GM21423 (cell line): Measurements from ENCODE around the gene SIL1.
"Not testable (repeated sequence)": the region's sequence is repeated elsewhere in the genome, so short reads cannot be mapped to it uniquely, and the experiment has no call there.

Experiments used
- ATAC-seq: cut with Tn5 transposase; IDR thresholded peaks from one replicate; pipeline ENCODE4 v1.9.1; 2021; ENCODE audit warnings: mild to moderate bottlenecking, moderate library complexity; ENCODE audit not compliant: unreplicated experiment

The SIL1 gene

GRCh38 chr5:139177809-139178588 lies 20.2 kb downstream of the SIL1 start:
- peak; percentile 51 for ATAC-seq

GRCh38 chr5:139177281-139177680 lies 20.9 kb downstream of the SIL1 start:
- not testable (repeated sequence) for ATAC-seq

- not testable (repeated sequence) for ATAC-seq
These were observed 23.8 kb downstream of the SIL1 start for GRCh38 chr5:139174382-139174781.

- ATAC-seq, result no peak
These were observed 26.3 kb downstream of the SIL1 start for GRCh38 chr5:139171779-139172404.

GRCh38 chr5:139167952-139168720 lies 30.0 kb downstream of the SIL1 start:
- no peak for ATAC-seq

GRCh38 chr5:139167533-139167932 lies 30.6 kb downstream of the SIL1 start:
- ATAC-seq, result no peak

GRCh38 chr5:139167063-139167462 lies 31.1 kb downstream of the SIL1 start:
- no peak for ATAC-seq

GRCh38 chr5:139164897-139165296 lies 33.3 kb downstream of the SIL1 start:
- ATAC-seq, result not testable (repeated sequence)

GRCh38 chr5:139164020-139164419 lies 34.1 kb downstream of the SIL1 start:
- ATAC-seq, result no peak

GRCh38 chr5:139162448-139162847 lies 35.7 kb downstream of the SIL1 start:
- ATAC-seq, result no peak

- ATAC-seq, result no peak
These were observed 39.4 kb downstream of the SIL1 start for GRCh38 chr5:139158791-139159190.

- ATAC-seq, result no peak
These were observed 40.6 kb downstream of the SIL1 start for GRCh38 chr5:139157556-139157955.

- ATAC-seq, result no peak
These were observed 41.4 kb downstream of the SIL1 start for GRCh38 chr5:139156814-139157213.

- ATAC-seq, result no peak
These were observed 42.8 kb downstream of the SIL1 start for GRCh38 chr5:139155333-139155732.

GRCh38 chr5:139151902-139152301 lies 46.3 kb downstream of the SIL1 start:
- ATAC-seq, result no peak

GRCh38 chr5:139150367-139150999 lies 47.7 kb downstream of the SIL1 start:
- no peak for ATAC-seq

- no peak for ATAC-seq
These were observed 48.5 kb downstream of the SIL1 start for GRCh38 chr5:139149477-139150199.

GRCh38 chr5:139148986-139149385 lies 49.2 kb downstream of the SIL1 start:
- no peak for ATAC-seq

- no peak for ATAC-seq
These were observed 49.9 kb downstream of the SIL1 start for GRCh38 chr5:139148306-139148705.

GRCh38 chr5:139147483-139148087 lies 50.6 kb downstream of the SIL1 start:
- ATAC-seq, result no peak
